A673 (cell line): ENCODE measurements around the gene CCDC154.

Experiments
- CTCF ChIP-seq: fragments of 300-800, 200-600 bp; sonication (generic); conservative IDR thresholded peaks from 2 replicates; pipeline ENCODE4 v1.5.1; 2017; ENCODE audit warnings: low read depth, mild to moderate bottlenecking, antibody characterized with exemption, low read length, moderate library complexity, mixed read lengths
- EZH2 ChIP-seq: fragments of 200-600 bp; sonication (generic); IDR thresholded peaks from 2 replicates; pipeline ENCODE4 v1.6.1; 2017; ENCODE audit warnings: borderline replicate concordance, low read depth, mild to moderate bottlenecking, mixed read lengths, antibody characterized with exemption, low read length; ENCODE audit not compliant: poor library complexity, severe bottlenecking

- TF ChIP-seq CTCF (no peak), EZH2 (no peak)
Measured at GRCh38 chr16:1456951-1457350, 12.6 kb upstream of the CCDC154 start.
